A549 (cell line): ENCODE results near the gene LIN7B.

Experiments used
- JUN ChIP-seq, 2 experiments: fragments of >200 bp; sonication (Bioruptor Twin); formaldehyde crosslinking; IDR thresholded peaks; 2 replicates in 1 of 2; 3 replicates in 1 of 2; pipeline ENCODE4 v1.6.1; 2016 to 2017
- NPAS2 ChIP-seq: fragments of 250-450 bp; sonication (Bioruptor Pico); IDR thresholded peaks from 2 replicates; pipeline ENCODE4 v1.8.0; 2022; ENCODE audit warnings: mild to moderate bottlenecking, moderate library complexity, borderline replicate concordance

- TF ChIP-seq JUN (IDR thresholded peaks at IDR 0.05) (no peak), NPAS2 (CRISPR knock-in tag) (no peak)
These were observed 37.3 kb downstream of the LIN7B start for GRCh38 chr19:49151267-49152118.
